Fibroblast of mammary gland (primary cell): ENCODE results near the gene LYPD6.

Source experiments
- DNase-seq: peaks from one replicate; pipeline ENCODE4 v3.0.0-alpha.2; 2010; ENCODE audit warnings: low read depth
- H3K4me3 ChIP-seq: 2 replicates; pipeline ENCODE4 v1.5.1; 2011; ENCODE audit warnings: low read depth, mild to moderate bottlenecking, low read length, moderate library complexity; ENCODE audit not compliant: control insufficient read depth
- TF ChIP-seq, protein P1 (sequence below): conservative IDR thresholded peaks from 2 replicates; pipeline ENCODE4 v1.5.1; 2011; ENCODE audit warnings: low read depth, low read length, inconsistent platforms; ENCODE audit not compliant: control insufficient read depth, insufficient read depth

Gene LYPD6

GRCh38 chr2:149513461-149513860 is 183.1 kb downstream of the LYPD6 start:
- no peak for DNase-seq
- TF ChIP-seq, protein P1, sequence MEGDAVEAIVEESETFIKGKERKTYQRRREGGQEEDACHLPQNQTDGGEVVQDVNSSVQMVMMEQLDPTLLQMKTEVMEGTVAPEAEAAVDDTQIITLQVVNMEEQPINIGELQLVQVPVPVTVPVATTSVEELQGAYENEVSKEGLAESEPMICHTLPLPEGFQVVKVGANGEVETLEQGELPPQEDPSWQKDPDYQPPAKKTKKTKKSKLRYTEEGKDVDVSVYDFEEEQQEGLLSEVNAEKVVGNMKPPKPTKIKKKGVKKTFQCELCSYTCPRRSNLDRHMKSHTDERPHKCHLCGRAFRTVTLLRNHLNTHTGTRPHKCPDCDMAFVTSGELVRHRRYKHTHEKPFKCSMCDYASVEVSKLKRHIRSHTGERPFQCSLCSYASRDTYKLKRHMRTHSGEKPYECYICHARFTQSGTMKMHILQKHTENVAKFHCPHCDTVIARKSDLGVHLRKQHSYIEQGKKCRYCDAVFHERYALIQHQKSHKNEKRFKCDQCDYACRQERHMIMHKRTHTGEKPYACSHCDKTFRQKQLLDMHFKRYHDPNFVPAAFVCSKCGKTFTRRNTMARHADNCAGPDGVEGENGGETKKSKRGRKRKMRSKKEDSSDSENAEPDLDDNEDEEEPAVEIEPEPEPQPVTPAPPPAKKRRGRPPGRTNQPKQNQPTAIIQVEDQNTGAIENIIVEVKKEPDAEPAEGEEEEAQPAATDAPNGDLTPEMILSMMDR = no peak
- no peak overlapping the region for H3K4me3 ChIP-seq
